Activated CD4-positive, alpha-beta T cell treated with anti-CD3 and anti-CD28 coated beads for 36 hours (primary cell): ENCODE results near the gene SGPP1. TPM values are rescaled to one million over a fixed set of nuclear protein-coding genes. Genes with fewer than 3 reads are reported as not detected.
"Not testable (repeated sequence)": the region's sequence is repeated elsewhere in the genome, so short reads cannot be mapped to it uniquely, and the experiment has no call there.

Source experiments
- ATAC-seq: fragments of 200-7000 bp; cut with Tn5 transposase; one replicate; pipeline ENCODE4 v1.10.0; 2021; ENCODE audit warnings: mild to moderate bottlenecking, moderate library complexity
- CTCF ChIA-PET: fragments of 350-600 bp; sonication (Branson Sonifier 250); formaldehyde crosslinking; loops from one replicate; lab custom pipeline; 2021; ENCODE audit warnings: antibody characterized with exemption; lab: Charles Lee
- POLR2A ChIA-PET: fragments of 350-600 bp; sonication (Branson Sonifier 250); formaldehyde crosslinking; loops from one replicate; lab custom pipeline; 2021; ENCODE audit warnings: antibody characterized with exemption, inconsistent platforms; lab: Charles Lee
- DNase-seq: peaks from one replicate; pipeline ENCODE4 v3.0.0-alpha.2; 2020
- H3K27ac Mint-ChIP-seq: one replicate; pipeline ENCODE4 v1.8.0; 2021; ENCODE audit warnings: mixed read lengths
- H3K27me3 Mint-ChIP-seq: one replicate; pipeline ENCODE4 v1.8.0; 2021; ENCODE audit warnings: mixed read lengths
- H3K36me3 Mint-ChIP-seq: one replicate; pipeline ENCODE4 v1.8.0; 2021; ENCODE audit warnings: low read depth, mixed read lengths
- H3K4me1 Mint-ChIP-seq: one replicate; pipeline ENCODE4 v1.8.0; 2021; ENCODE audit warnings: mixed read lengths
- H3K4me3 Mint-ChIP-seq: one replicate; pipeline ENCODE4 v1.8.0; 2021; ENCODE audit warnings: mild to moderate bottlenecking, moderate library complexity, mixed read lengths
- H3K9me3 Mint-ChIP-seq: one replicate; pipeline ENCODE4 v1.8.0; 2021; ENCODE audit warnings: low read depth, mixed read lengths
- intact Hi-C, 2 experiments: fragments of 100-400 bp; cut with DNase I in 1 of 2; cut with micrococcal nuclease in 1 of 2; formaldehyde crosslinking; loops; one replicate each; pipeline versions ENCODE4 v1.14.2 to v1.15.1; 2022 to 2024; cut with DNase I, micrococcal nuclease
- total RNA-seq, 2 experiments: library from RNA; stranded (reverse); gene quantifications; one replicate each; pipeline ENCODE4 v1.2.3, GENCODE V29; 2021

The SGPP1 gene
- total RNA-seq, 2 experiments from 2014 or later = 8.6 to 10.4 TPM

GRCh38 chr14:63636094-63636635, 91.7 kb downstream of the SGPP1 start:
- H3K27me3 Mint-ChIP-seq, POLR2A ChIA-PET, H3K4me3 Mint-ChIP-seq, ATAC-seq, intact Hi-C loops, DNase-seq: not testable (repeated sequence)
- Mint-ChIP-seq H3K4me1 (peaks cover 58% of the 10 kb centered on the region), H3K9me3 (peaks cover 23% of the 10 kb centered on the region), H3K27ac (peak overlapping the region; percentile 49), H3K36me3 (peaks cover 56% of the 10 kb centered on the region)
- CTCF ChIA-PET = interaction anchor here (1.7 to 4.0 kb wide), 2 partner anchors 16 to 134 kb away, joined by 3 to 24 read pairs; no protein-coding TSS in a partner anchor

Other genes starting within 250 kb of the SGPP1 start
- gene PPP2R5E, start 184.7 kb downstream of the SGPP1 start, total RNA-seq = 10 to 100 TPM; 38.4 to 40.4 TPM
- 10 to 100 TPM; 13.9 to 27.2 TPM for gene WDR89, start 86.2 kb downstream of the SGPP1 start, total RNA-seq
- 10 to 100 TPM; 18.4 to 21.8 TPM for gene SYNE2, start 124.9 kb upstream of the SGPP1 start, total RNA-seq